ENCODE results near the gene DAP.
"Not testable (repeated sequence)": the region's sequence is repeated elsewhere in the genome, so short reads cannot be mapped to it uniquely, and the experiment has no call there.

DAP gene

GRCh38 chr5:10633271-10634049, 127.6 kb downstream of the DAP start:
- FAIRE-seq (no peak), DNase-seq (ENCODE audit: low spot score) (no peak)

GRCh38 chr5:10632110-10632761, 128.8 kb downstream of the DAP start:
- peak; percentile 84 for DNase-seq (ENCODE audit: low spot score)
- peak; percentile 70 for FAIRE-seq

- no peak for FAIRE-seq
- no peak for DNase-seq (ENCODE audit: low spot score)
Observed at GRCh38 chr5:10631316-10631996, 129.6 kb downstream of the DAP start.

- FAIRE-seq; DNase-seq (ENCODE audit: low spot score): not testable (repeated sequence)
Observed at GRCh38 chr5:10630744-10631143, 130.3 kb downstream of the DAP start.

- DNase-seq (ENCODE audit: low spot score) (no peak), FAIRE-seq (no peak)
Observed at GRCh38 chr5:10630126-10630525, 130.9 kb downstream of the DAP start.

GRCh38 chr5:10629682-10630081, 131.4 kb downstream of the DAP start:
- DNase-seq (ENCODE audit: low spot score) (no peak), FAIRE-seq (no peak)

Data from RCC 7860 (cell line).